ENCODE data around the gene HIBADH.

HIBADH gene

GRCh38 chr7:27520815-27521790, 141.6 kb downstream of the HIBADH start:
- H3K9me3 Mint-ChIP-seq: peaks cover 5% of the 10 kb centered on the region
- no peak for TF ChIP-seq CTCF (IDR thresholded peaks at IDR 0.05)
- H3K4me3 Mint-ChIP-seq: no peak overlapping the region
- peaks cover 70% of the 10 kb centered on the region for H3K4me1 Mint-ChIP-seq
- no peak for DNase-seq
- H3K27ac Mint-ChIP-seq: peak overlapping the region; percentile 53
- H3K36me3 Mint-ChIP-seq (ENCODE audit: low read depth): peaks cover 30% of the 10 kb centered on the region
- H3K27me3 Mint-ChIP-seq (ENCODE audit: low read depth, poor library complexity): peaks cover 2% of the 10 kb centered on the region

- Mint-ChIP-seq H3K36me3 (ENCODE audit: low read depth) (peaks cover 18% of the 10 kb centered on the region), H3K4me1 (peaks cover 79% of the 10 kb centered on the region), H3K9me3 (peaks cover 5% of the 10 kb centered on the region), H3K27ac (peak overlapping the region; percentile 60), H3K4me3 (no peak overlapping the region), H3K27me3 (ENCODE audit: low read depth, poor library complexity) (peaks cover 2% of the 10 kb centered on the region)
- TF ChIP-seq CTCF (IDR thresholded peaks at IDR 0.05): no peak
- peak; percentile 54 for DNase-seq
These were observed 142.8 kb downstream of the HIBADH start for GRCh38 chr7:27519793-27520469.

- DNase-seq: no peak
- no peak for TF ChIP-seq CTCF (IDR thresholded peaks at IDR 0.05)
- H3K4me3 Mint-ChIP-seq: peak overlapping the region; percentile 39
- peaks cover 7% of the 10 kb centered on the region for H3K36me3 Mint-ChIP-seq (ENCODE audit: low read depth)
- H3K4me1 Mint-ChIP-seq: peaks cover 85% of the 10 kb centered on the region
- H3K27ac Mint-ChIP-seq: peak overlapping the region; percentile 58
- H3K27me3 Mint-ChIP-seq (ENCODE audit: low read depth, poor library complexity): peaks cover 2% of the 10 kb centered on the region
- no peaks in the 10 kb centered on the region for H3K9me3 Mint-ChIP-seq
These were observed 143.9 kb downstream of the HIBADH start for GRCh38 chr7:27518561-27519350.

- no peaks in the 10 kb centered on the region for H3K36me3 Mint-ChIP-seq (ENCODE audit: low read depth)
- no peak for TF ChIP-seq CTCF (IDR thresholded peaks at IDR 0.05)
- H3K27ac Mint-ChIP-seq: no peak overlapping the region
- peaks cover 2% of the 10 kb centered on the region for H3K27me3 Mint-ChIP-seq (ENCODE audit: low read depth, poor library complexity)
- H3K9me3 Mint-ChIP-seq: no peaks in the 10 kb centered on the region
- H3K4me1 Mint-ChIP-seq: peaks cover 85% of the 10 kb centered on the region
- H3K4me3 Mint-ChIP-seq: no peak overlapping the region
- DNase-seq: no peak
These were observed 146.3 kb downstream of the HIBADH start for GRCh38 chr7:27516421-27516820.

GRCh38 chr7:27515933-27516332, 146.8 kb downstream of the HIBADH start:
- Mint-ChIP-seq H3K4me3 (no peak overlapping the region), H3K27ac (peak overlapping the region; percentile 19), H3K4me1 (peaks cover 85% of the 10 kb centered on the region), H3K27me3 (ENCODE audit: low read depth, poor library complexity) (peaks cover 2% of the 10 kb centered on the region), H3K9me3 (no peaks in the 10 kb centered on the region), H3K36me3 (ENCODE audit: low read depth) (no peaks in the 10 kb centered on the region)
- DNase-seq: no peak
- TF ChIP-seq CTCF (IDR thresholded peaks at IDR 0.05): no peak

Data from nephron progenitor cell (in vitro differentiated cells).